Measurements from ENCODE around the gene TMEM119. TPM values are rescaled to one million over a fixed set of nuclear protein-coding genes. Genes with fewer than 3 reads are reported as not detected.

The TMEM119 gene
- total RNA-seq, 2 experiments from 2014 or later, result not detected

DNA sequence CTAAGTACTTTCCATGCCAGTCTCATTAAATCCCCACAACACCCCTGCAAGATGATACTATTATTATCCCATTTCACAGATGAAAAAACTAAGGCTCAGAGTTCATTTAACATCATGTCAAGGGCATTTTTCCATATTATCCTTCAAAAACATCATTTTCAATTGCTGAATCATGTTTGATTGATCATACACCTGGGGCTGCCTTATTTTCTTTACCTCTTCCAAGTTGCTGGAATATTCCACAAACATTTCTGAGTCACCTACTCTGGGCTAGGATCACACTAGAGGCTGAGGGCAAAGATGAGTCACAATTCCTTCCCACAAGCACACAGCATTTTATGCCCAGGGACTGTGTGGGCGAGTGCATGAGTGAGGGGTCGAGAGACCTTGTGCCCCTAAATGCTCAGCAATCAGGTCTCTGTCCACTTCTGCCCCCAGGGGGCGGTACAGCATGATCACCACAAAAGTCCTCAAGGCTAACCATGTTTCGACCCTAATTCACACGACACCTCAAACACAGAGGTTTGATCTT lies 14.1 kb upstream of the TMEM119 start:
- Mint-ChIP-seq H3K27ac (no peak overlapping the region), H3K27me3 (ENCODE audit: low read depth) (no peaks in the 10 kb centered on the region), H3K4me3 (no peak overlapping the region), H3K36me3 (ENCODE audit: low read depth) (peaks cover 4% of the 10 kb centered on the region), H3K9me3 (peaks cover 14% of the 10 kb centered on the region), H3K4me1 (ENCODE audit: low read depth) (peaks cover 19% of the 10 kb centered on the region)
- CTCF ChIA-PET, result interaction anchor here (0.6 to 9.1 kb wide), 3 partner anchors 18 to 144 kb away, joined by 3 to 306 read pairs (median 5); no protein-coding TSS in a partner anchor
- DNase-seq, result peak; percentile 66
- intact Hi-C loops (cut with micrococcal nuclease), result loop anchor here (1.0 kb wide), 1 partner anchor 52 kb away; no protein-coding TSS in a partner anchor

- intact Hi-C loops (cut with micrococcal nuclease), result no loop called here
- no peak overlapping the region for H3K4me3 Mint-ChIP-seq
- no peak for DNase-seq
- no peaks in the 10 kb centered on the region for H3K27me3 Mint-ChIP-seq (ENCODE audit: low read depth)
- H3K27ac Mint-ChIP-seq, result no peak overlapping the region
- peaks cover 7% of the 10 kb centered on the region for H3K9me3 Mint-ChIP-seq
- peaks cover 10% of the 10 kb centered on the region for H3K4me1 Mint-ChIP-seq (ENCODE audit: low read depth)
- H3K36me3 Mint-ChIP-seq (ENCODE audit: low read depth), result no peaks in the 10 kb centered on the region
- CTCF ChIA-PET, result interaction anchor here (0.5 to 1.2 kb wide), 6 partner anchors 13 to 338 kb away, joined by 3 to 5 read pairs (median 3); partner anchors contain the start of gene TMEM119
Measured at GRCh38 chr12:108610856-108611605, 13.1 kb upstream of the TMEM119 start.

- Mint-ChIP-seq H3K27me3 (ENCODE audit: low read depth) (no peaks in the 10 kb centered on the region), H3K27ac (no peak overlapping the region), H3K4me1 (ENCODE audit: low read depth) (peaks cover 9% of the 10 kb centered on the region), H3K36me3 (ENCODE audit: low read depth) (no peaks in the 10 kb centered on the region), H3K9me3 (peaks cover 2% of the 10 kb centered on the region), H3K4me3 (no peak overlapping the region)
- DNase-seq, result no peak
- intact Hi-C loops (cut with micrococcal nuclease), result no loop called here
- CTCF ChIA-PET, result interaction anchor here (0.5 to 1.2 kb wide), 3 partner anchors 12 to 339 kb away, joined by 3 read pairs; partner anchors contain the start of gene TMEM119
Measured at GRCh38 chr12:108610336-108610815, 12.5 kb upstream of the TMEM119 start.

DNA sequence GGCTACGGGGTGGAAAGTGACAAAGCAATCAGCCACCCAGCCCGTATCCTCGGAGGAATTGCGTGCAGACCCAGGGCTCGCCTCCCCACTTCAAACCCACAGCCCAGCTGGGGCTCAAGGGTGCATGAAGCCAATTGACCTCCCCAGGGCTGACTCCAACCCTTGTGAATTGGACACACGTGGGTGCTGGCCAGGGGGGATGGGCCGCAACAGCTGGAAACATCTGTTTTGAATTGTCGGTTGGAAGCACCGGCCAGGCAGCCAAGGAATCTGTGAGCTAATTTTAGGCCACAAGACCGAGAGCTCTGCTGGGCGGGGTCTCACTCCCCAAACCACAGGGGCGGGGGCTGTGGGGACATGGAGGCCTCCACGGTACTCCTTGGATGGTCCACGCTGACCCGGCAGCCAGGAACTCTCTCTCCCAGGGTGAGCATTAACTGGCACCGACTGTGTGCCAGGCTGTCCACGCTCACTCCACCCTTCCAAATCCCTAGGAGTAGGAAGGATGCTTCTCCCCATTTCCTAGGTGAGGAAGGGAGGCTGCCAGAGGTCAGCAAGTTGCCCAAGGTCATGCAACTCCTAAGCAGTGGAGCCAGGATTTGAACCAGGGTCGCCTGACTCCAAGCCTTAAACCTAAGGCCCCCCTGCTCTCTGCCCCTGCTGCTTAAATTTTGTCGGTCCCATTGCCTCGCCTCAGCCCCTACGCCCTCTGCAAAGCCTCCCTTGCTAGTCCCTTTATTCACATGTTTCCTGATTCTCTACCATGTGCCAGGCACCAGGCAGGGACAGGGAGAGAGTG lies 11.9 kb upstream of the TMEM119 start:
- Mint-ChIP-seq H3K27me3 (ENCODE audit: low read depth) (no peaks in the 10 kb centered on the region), H3K27ac (no peak overlapping the region), H3K36me3 (ENCODE audit: low read depth) (no peaks in the 10 kb centered on the region), H3K4me3 (no peak overlapping the region), H3K4me1 (ENCODE audit: low read depth) (peaks cover 9% of the 10 kb centered on the region), H3K9me3 (no peaks in the 10 kb centered on the region)
- intact Hi-C loops (cut with micrococcal nuclease), result no loop called here
- no peak for DNase-seq
- CTCF ChIA-PET, result interaction anchor here (0.6 to 1.3 kb wide), 6 partner anchors 8 to 1077 kb away, joined by 3 to 5 read pairs (median 3); partner anchors contain the start of genes SELPLG and TMEM119

DNA sequence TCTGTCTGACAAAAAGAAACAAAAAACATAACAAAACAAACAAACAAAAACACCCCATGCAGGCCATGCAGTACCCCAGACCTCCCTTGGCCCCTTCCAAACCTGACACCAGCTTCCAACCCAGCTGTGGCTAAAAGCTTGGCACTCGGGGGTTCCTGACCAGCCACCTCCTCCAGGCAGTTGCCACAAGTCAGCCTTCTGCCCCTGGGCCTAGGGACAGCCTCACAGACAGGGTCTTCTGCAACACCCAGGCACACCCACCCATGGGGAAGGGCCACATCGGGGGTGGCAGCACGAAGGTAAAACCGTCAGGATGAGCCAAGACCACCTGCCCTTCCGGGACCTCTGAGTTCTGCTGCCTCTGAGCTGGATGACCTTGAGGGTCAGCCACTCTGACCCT lies 10.7 kb upstream of the TMEM119 start:
- no peaks in the 10 kb centered on the region for H3K27me3 Mint-ChIP-seq (ENCODE audit: low read depth)
- H3K9me3 Mint-ChIP-seq, result no peaks in the 10 kb centered on the region
- no peak for DNase-seq
- intact Hi-C loops (cut with micrococcal nuclease), result no loop called here
- H3K27ac Mint-ChIP-seq, result no peak overlapping the region
- no peak overlapping the region for H3K4me3 Mint-ChIP-seq
- CTCF ChIA-PET, result interaction anchor here (0.6 to 1.3 kb wide), 3 partner anchors 9 to 25 kb away, joined by 3 to 5 read pairs (median 3); partner anchors contain the start of gene SELPLG
- no peaks in the 10 kb centered on the region for H3K36me3 Mint-ChIP-seq (ENCODE audit: low read depth)
- H3K4me1 Mint-ChIP-seq (ENCODE audit: low read depth), result peaks cover 9% of the 10 kb centered on the region

- intact Hi-C loops (cut with micrococcal nuclease), result no loop called here
- Mint-ChIP-seq H3K4me3 (no peak overlapping the region), H3K4me1 (ENCODE audit: low read depth) (peaks cover 9% of the 10 kb centered on the region), H3K27ac (no peak overlapping the region), H3K9me3 (no peaks in the 10 kb centered on the region), H3K36me3 (ENCODE audit: low read depth) (no peaks in the 10 kb centered on the region), H3K27me3 (ENCODE audit: low read depth) (no peaks in the 10 kb centered on the region)
- DNase-seq, result no peak
- CTCF ChIA-PET, result interaction anchor here (0.6 kb wide), 1 partner anchor 23 kb away, joined by 3 read pairs; no protein-coding TSS in a partner anchor
Measured at GRCh38 chr12:108607981-108608600, 10.2 kb upstream of the TMEM119 start.

DNA sequence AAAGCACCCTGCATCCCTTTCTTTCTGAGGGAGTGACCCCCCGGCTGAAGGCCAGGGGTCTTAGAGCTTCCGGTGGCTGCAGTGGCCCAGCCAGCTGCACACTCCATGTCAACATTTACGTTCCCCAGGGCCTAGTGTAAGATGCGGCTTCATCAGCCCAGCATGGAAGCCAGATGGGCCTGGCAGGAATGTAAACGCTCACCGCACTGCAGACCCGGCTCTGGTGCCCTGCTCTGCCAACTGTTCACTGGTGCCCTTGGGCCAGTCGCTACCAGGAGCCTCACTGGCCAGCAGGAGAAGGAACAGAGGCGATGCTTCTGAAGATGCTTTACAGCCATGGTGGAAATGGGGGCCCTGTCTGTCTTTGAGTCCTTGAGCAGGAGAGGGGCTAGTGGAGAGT lies 8.6 kb upstream of the TMEM119 start:
- Mint-ChIP-seq H3K27ac (no peak overlapping the region), H3K36me3 (ENCODE audit: low read depth) (no peaks in the 10 kb centered on the region), H3K4me3 (no peak overlapping the region), H3K27me3 (ENCODE audit: low read depth) (no peaks in the 10 kb centered on the region), H3K4me1 (ENCODE audit: low read depth) (peaks cover under 1% of the 10 kb centered on the region), H3K9me3 (no peaks in the 10 kb centered on the region)
- CTCF ChIA-PET, result no interaction called here
- intact Hi-C loops (cut with micrococcal nuclease), result no loop called here
- DNase-seq, result no peak

GRCh38 chr12:108605690-108606406 lies 8.0 kb upstream of the TMEM119 start:
- H3K4me3 Mint-ChIP-seq, result no peak overlapping the region
- intact Hi-C loops (cut with micrococcal nuclease), result no loop called here
- no peaks in the 10 kb centered on the region for H3K9me3 Mint-ChIP-seq
- no peak for DNase-seq
- H3K4me1 Mint-ChIP-seq (ENCODE audit: low read depth), result no peaks in the 10 kb centered on the region
- no peaks in the 10 kb centered on the region for H3K27me3 Mint-ChIP-seq (ENCODE audit: low read depth)
- no peaks in the 10 kb centered on the region for H3K36me3 Mint-ChIP-seq (ENCODE audit: low read depth)
- H3K27ac Mint-ChIP-seq, result no peak overlapping the region
- CTCF ChIA-PET, result no interaction called here

- intact Hi-C loops (cut with micrococcal nuclease), result no loop called here
Measured at GRCh38 chr12:108605000-108605689, 7.3 kb upstream of the TMEM119 start.

DNA sequence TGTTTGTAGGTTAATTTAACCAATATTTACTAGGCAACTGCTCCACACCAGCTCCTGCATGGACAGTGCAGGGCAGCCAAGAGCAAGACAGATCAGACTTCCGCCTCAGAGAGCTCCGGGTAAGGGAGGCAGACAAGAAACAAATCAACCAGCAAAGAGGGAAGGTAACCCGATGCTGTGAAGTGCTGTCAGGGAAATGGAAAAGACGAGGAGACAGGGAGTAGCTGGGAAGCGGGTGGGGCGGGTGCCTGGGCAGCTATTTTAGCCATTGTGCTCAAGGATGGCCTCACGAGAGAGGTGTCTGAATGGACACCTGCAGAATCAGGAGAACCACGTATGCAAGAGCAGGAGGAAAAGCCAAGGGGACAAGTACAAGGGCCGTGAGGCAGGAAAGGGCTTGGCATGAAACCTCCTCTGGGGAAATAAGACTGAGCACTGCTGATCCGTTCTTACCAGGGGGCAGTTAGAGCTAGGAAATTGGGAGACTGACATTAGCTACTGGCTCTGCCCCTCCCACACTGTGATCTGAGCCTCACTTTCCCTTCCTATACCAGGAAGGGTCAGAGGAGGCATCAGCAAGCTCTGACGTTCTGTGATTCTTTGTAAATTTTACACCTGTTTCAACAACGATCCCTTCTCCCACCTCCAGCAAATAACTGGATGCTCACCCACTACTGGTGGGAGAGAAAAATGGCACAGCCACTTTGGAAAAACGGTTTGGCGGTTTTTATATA lies 6.5 kb upstream of the TMEM119 start:
- Mint-ChIP-seq H3K27ac (no peak overlapping the region), H3K27me3 (ENCODE audit: low read depth) (no peaks in the 10 kb centered on the region), H3K9me3 (no peaks in the 10 kb centered on the region), H3K4me1 (ENCODE audit: low read depth) (no peaks in the 10 kb centered on the region), H3K4me3 (no peak overlapping the region), H3K36me3 (ENCODE audit: low read depth) (no peaks in the 10 kb centered on the region)
- no peak for DNase-seq
- intact Hi-C loops (cut with micrococcal nuclease), result no loop called here
- CTCF ChIA-PET, result interaction anchor here (1.1 to 1.4 kb wide), 5 partner anchors 9 to 36 kb away, joined by 3 to 5 read pairs (median 3); no protein-coding TSS in a partner anchor

More at GRCh38 chr12:108605000-108605689, 7.3 kb upstream of the TMEM119 start:
- Mint-ChIP-seq H3K27ac (no peak overlapping the region), H3K27me3 (ENCODE audit: low read depth) (no peaks in the 10 kb centered on the region), H3K4me3 (no peak overlapping the region), H3K9me3 (no peaks in the 10 kb centered on the region), H3K4me1 (ENCODE audit: low read depth) (no peaks in the 10 kb centered on the region), H3K36me3 (ENCODE audit: low read depth) (no peaks in the 10 kb centered on the region)
- CTCF ChIA-PET, result interaction anchor here (1.1 to 1.4 kb wide), 5 partner anchors 8 to 37 kb away, joined by 3 to 5 read pairs (median 3); no protein-coding TSS in a partner anchor
- no peak for DNase-seq

Measured in activated naive CD4-positive, alpha-beta T cell treated with anti-CD3 and anti-CD28 coated beads for 36 hours (primary cell).